Bronchial smooth muscle cell (primary cell): ENCODE results near the gene GRM1. TPM values are rescaled to one million over a fixed set of nuclear protein-coding genes. Genes with fewer than 3 reads are reported as not detected.

Source experiments
- total RNA-seq: library from RNA; depleted of rRNA; stranded (reverse); fragments of >200 nt; gene quantifications from 2 replicates; pipeline ENCODE4 v1.2.1, GENCODE V29; 2014

GRM1 gene
- under 0.01 and 0.17 TPM in 2 replicates for total RNA-seq

GRCh38 chr6:146028851-146029572 lies at the start of gene GRM1:
GRM1 (plus strand) TSS chr6:146029062; CDS start chr6:146029518, 456 bp downstream.

Other genes with a start within 250 kb of the GRM1 start
- 14.2 and 15.5 TPM in 2 replicates for gene FBXO30, start 214.3 kb upstream of the GRM1 start, total RNA-seq
- 15.4 and 15.8 TPM in 2 replicates for gene SHPRH, start 64.7 kb upstream of the GRM1 start, total RNA-seq